Mucosa of rectum (tissue), 2 donors: Measurements from ENCODE around the gene GPR158.

ENCODE experiments used
- H3K27ac ChIP-seq, 2 donors: one replicate each; pipeline ENCODE4 v1.7.0; 2013; ENCODE audit warnings: inconsistent platforms in 2 of 2, low read depth in 2 of 2, low read length in 2 of 2
- H3K27me3 ChIP-seq, 2 donors: one replicate each; pipeline ENCODE4 v1.7.0; 2013; ENCODE audit warnings: low read length in 2 of 2; ENCODE audit not compliant: control insufficient read depth in 2 of 2, insufficient read depth in 2 of 2
- H3K36me3 ChIP-seq, 2 donors: one replicate each; pipeline ENCODE4 v1.7.0; 2013; ENCODE audit warnings: low read length in 2 of 2; ENCODE audit not compliant: control insufficient read depth in 2 of 2, insufficient read depth in 2 of 2
- H3K4me1 ChIP-seq, 2 donors: one replicate each; pipeline ENCODE4 v1.7.0; 2013; ENCODE audit warnings: low read length in 2 of 2, mild to moderate bottlenecking in 1 of 2; ENCODE audit not compliant: control insufficient read depth in 2 of 2, insufficient read depth in 2 of 2
- H3K4me3 ChIP-seq, 2 donors: one replicate each; pipeline ENCODE4 v1.7.0; 2013; ENCODE audit warnings: low read length in 2 of 2
- H3K9ac ChIP-seq, 2 donors: one replicate each; pipeline ENCODE4 v1.7.0; 2013; ENCODE audit warnings: low read length in 2 of 2, low read depth in 1 of 2, mild to moderate bottlenecking in 1 of 2
- H3K9me3 ChIP-seq, 2 donors: one replicate each; pipeline ENCODE4 v1.7.0; 2013; ENCODE audit warnings: low read length in 2 of 2; ENCODE audit not compliant: control insufficient read depth in 2 of 2
- donor health status: healthy.
- donor health status: Normal muscosa, but diverticular disease.

The GPR158 gene

DNA sequence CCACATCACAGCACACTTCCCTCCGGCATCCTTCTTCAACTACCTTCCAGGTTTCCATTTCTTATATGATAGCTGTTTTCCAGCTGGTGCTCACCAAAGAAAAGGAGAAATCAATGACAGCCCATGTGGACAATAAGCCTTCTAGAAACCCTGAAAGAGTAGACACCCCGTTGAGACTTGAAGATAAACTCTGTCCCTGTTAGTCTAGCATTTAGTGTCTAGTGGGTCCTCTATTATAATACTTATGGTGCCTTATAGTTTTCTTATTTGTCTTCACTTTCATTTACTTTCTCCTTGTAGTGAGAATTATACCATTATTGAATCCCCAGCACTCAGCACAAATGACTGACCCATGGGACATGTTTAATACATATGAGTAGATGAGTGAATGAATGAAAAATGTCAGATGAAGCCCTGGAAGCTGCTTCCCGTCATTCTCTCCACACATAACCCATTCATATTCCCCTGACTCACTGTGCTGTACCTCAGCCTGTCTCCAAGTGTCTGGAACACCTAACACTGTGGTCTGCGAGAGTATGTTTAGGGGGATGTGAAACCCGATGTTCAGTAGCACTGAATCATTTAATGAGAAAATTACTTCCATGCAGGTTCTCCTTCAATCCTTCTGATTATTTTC lies 377.6 kb downstream of the GPR158 start:
- Histone ChIP-seq H3K9ac (no peak overlapping the region), H3K4me1 (no peaks in the 10 kb centered on the region), H3K27ac (no peak overlapping the region), H3K27me3 (no peaks in the 10 kb centered on the region), H3K4me3 (no peak overlapping the region), H3K36me3 (no peaks in the 10 kb centered on the region), H3K9me3 (no peaks in the 10 kb centered on the region)

DNA sequence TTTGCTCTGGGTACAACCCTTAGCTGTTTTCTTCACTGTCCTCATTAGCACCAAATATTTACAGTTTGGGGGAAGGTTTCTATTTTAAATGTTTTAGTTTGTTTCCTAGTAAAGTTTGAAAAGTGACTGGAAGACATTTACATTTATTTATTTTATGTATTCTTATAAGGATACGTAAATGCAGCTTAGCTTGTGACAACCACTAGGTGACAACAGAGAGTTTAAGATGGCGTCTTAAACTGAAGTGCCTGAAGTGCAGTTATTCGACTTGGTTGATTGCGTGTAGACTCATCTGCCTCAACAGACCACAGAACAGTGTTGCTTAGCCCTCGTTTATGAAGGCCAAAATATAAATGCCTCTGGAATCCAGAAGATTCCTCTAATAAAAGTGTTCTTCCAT lies 381.1 kb downstream of the GPR158 start:
- H3K4me3 ChIP-seq: no peak overlapping the region
- H3K9me3 ChIP-seq: no peaks in the 10 kb centered on the region
- H3K9ac ChIP-seq: no peak overlapping the region
- no peaks in the 10 kb centered on the region for H3K4me1 ChIP-seq
- no peaks in the 10 kb centered on the region for H3K36me3 ChIP-seq
- H3K27ac ChIP-seq: no peak overlapping the region
- H3K27me3 ChIP-seq: no peaks in the 10 kb centered on the region

DNA sequence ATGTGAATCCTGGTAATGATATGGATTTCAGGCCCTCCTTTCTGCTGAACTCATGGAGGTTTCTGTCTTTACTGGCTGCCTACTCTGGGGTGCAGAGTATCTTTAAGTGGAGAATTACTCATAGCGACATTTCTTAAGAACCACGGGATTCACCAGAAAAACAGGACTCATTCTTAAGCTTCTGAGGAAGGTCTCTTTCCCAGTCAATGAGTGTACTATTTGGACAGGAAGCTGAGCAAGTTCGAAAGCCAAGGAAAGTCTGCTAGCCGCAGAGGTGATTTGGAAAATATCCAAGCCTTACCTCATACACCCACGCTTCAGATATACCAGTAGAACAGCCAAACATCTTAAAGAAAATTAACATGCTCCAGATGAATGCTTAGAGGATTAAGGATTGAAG lies 381.7 kb downstream of the GPR158 start:
- Histone ChIP-seq H3K4me3 (no peak overlapping the region), H3K27me3 (no peaks in the 10 kb centered on the region), H3K9ac (no peak overlapping the region), H3K36me3 (no peaks in the 10 kb centered on the region), H3K9me3 (no peaks in the 10 kb centered on the region), H3K27ac (no peak overlapping the region), H3K4me1 (no peaks in the 10 kb centered on the region)

DNA sequence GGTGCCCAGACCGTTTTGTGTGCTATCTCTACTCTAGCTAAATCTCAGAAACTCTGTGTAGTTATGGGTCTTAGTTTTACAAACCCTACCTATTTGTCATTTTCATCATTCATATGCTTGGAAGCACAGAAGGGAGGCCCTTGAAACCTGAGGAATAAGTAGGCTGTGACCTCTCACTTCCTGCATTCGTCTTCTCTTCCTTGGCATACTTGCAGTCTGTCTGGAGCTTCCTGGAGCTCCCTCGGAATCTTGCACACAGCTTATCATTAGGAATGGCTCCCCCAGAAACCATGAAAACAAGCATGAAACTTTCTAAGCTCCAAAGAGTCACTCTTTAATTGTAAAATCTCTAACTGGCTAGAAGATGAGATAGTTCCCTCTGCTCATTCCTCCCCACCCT lies 382.3 kb downstream of the GPR158 start:
- Histone ChIP-seq H3K4me3 (no peak overlapping the region), H3K27ac (no peak overlapping the region), H3K4me1 (no peaks in the 10 kb centered on the region), H3K27me3 (no peaks in the 10 kb centered on the region), H3K9ac (no peak overlapping the region), H3K9me3 (no peaks in the 10 kb centered on the region), H3K36me3 (no peaks in the 10 kb centered on the region)

DNA sequence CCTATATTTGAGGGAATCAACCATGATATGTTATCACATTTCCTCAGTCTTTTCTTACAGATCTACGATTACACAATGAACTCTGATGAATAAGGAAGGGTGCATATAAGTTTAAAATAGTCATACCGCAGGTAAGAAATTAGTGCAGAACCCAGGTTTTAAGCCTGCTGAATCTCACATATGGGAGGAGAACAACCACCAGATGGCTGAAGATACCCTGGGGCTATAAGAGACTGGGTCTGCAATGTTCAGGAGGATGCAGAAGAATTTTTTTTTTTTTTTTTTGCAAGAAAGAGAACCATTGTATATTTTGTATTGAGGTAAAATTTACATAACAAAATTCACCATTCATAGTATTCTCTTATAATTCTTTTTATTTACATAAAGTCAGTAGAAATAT lies 387.0 kb downstream of the GPR158 start:
- Histone ChIP-seq H3K9ac (no peak overlapping the region), H3K27ac (no peak overlapping the region), H3K9me3 (no peaks in the 10 kb centered on the region), H3K36me3 (no peaks in the 10 kb centered on the region), H3K4me3 (no peak overlapping the region), H3K4me1 (no peaks in the 10 kb centered on the region), H3K27me3 (no peaks in the 10 kb centered on the region)

DNA sequence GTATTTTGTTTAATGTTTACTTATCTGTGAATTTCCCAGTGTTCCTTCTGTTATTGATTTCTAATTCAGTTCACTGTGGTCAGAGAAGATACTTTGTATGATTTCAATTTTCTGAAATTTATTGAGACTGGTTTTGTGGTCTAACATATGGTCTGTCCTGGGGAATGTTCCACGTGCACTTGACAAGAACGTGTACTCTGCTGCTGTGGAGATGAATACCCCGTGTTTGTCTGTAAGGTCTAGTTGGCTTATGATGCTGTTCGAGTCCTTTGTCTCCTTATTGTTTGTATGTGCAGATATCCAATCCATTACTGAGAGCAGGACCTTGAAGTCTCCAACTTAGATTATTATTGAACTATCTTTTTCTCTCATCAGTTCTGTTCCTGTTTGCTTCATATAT lies 387.7 kb downstream of the GPR158 start:
- H3K27ac ChIP-seq: no peak overlapping the region
- H3K4me1 ChIP-seq: no peaks in the 10 kb centered on the region
- H3K9ac ChIP-seq: no peak overlapping the region
- no peaks in the 10 kb centered on the region for H3K9me3 ChIP-seq
- no peak overlapping the region for H3K4me3 ChIP-seq
- H3K36me3 ChIP-seq: no peaks in the 10 kb centered on the region
- no peaks in the 10 kb centered on the region for H3K27me3 ChIP-seq

DNA sequence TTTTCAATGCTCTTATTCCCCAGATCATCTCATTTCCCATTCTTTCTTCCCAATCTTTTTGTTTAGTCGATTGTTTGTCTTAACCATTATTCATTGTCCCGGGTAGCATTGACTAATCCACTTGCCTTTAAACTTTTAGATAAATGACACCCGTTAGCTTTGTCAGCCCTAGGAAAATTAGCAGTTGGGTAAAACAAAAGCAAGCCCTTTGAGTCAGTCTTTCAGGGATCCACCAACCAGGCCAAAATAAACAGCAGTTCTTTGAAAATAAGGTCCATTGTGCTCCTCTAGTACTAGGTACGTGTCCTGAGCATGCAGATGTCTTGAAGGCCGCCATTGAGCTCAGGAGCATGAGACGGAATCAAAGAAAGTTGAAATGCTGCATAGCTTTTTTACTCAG lies 389.6 kb downstream of the GPR158 start:
- Histone ChIP-seq H3K4me3 (no peak overlapping the region), H3K27ac (no peak overlapping the region), H3K27me3 (no peaks in the 10 kb centered on the region), H3K9ac (no peak overlapping the region), H3K9me3 (no peaks in the 10 kb centered on the region), H3K4me1 (no peaks in the 10 kb centered on the region), H3K36me3 (no peaks in the 10 kb centered on the region)

DNA sequence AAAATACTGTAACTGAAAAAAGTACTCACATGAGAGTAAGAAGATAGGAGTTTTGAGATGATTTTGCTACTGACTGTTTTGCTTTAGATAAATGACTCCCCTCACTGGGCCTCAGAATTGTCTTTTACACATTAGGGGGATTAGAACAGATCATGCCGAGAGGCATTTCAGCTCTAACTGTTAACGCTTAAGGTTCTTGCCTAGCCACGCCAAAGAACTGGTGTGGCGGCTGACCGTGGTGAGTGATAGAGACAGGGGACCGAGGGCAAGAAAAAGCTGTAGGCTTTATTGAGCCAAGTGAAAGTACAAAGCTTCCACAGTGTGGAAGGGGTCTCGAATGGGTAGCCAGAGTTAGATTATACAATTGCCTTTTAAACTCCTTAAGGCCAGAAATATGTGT lies 390.8 kb downstream of the GPR158 start:
- H3K9me3 ChIP-seq: no peaks in the 10 kb centered on the region
- no peak overlapping the region for H3K4me3 ChIP-seq
- no peak overlapping the region for H3K9ac ChIP-seq
- no peaks in the 10 kb centered on the region for H3K27me3 ChIP-seq
- H3K27ac ChIP-seq: no peak overlapping the region
- H3K36me3 ChIP-seq: no peaks in the 10 kb centered on the region
- H3K4me1 ChIP-seq: no peaks in the 10 kb centered on the region

DNA sequence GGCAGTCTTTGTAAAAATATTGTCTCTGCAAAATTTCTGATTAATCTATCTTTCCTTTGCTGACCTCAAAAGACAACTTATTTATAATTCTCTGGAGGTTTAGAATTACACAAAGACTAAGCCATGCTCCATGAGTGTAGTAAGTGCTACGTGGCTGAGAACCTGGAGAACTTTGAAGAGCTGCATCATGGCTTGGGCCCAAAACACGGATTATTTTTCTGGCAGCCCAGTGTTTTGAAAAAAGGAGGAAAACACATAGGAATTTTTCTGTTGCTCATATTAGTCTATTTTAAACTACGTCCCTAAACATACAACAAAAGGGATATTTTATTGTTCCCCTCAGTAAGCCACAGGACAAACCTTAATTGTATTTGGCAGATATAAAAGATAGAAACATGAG lies 398.5 kb downstream of the GPR158 start:
- Histone ChIP-seq H3K4me1 (no peaks in the 10 kb centered on the region), H3K36me3 (no peaks in the 10 kb centered on the region), H3K27me3 (no peaks in the 10 kb centered on the region), H3K9ac (no peak overlapping the region), H3K9me3 (no peaks in the 10 kb centered on the region), H3K27ac (no peak overlapping the region), H3K4me3 (no peak overlapping the region)

DNA sequence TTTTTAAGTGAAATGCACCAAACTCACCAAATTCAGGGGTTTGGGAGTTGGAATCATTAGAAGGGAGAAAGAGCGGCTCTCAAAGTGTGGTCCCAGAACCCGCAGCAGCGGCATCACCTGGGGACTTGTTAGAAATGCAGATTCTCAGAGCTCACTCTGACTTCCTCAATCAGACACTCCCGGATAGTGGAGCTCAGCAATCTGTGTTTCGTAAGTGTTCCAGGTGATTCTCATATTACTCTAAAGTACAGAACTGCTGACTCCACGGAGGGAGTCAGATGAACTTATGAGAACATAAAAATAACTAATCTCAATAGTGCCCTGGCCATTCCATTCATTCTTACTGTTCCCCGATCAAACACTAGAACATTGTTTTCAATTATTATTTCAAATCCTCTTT lies 400.5 kb downstream of the GPR158 start:
- Histone ChIP-seq H3K4me3 (no peak overlapping the region), H3K27me3 (no peaks in the 10 kb centered on the region), H3K4me1 (no peaks in the 10 kb centered on the region), H3K27ac (no peak overlapping the region), H3K9me3 (no peaks in the 10 kb centered on the region), H3K36me3 (no peaks in the 10 kb centered on the region), H3K9ac (no peak overlapping the region)

DNA sequence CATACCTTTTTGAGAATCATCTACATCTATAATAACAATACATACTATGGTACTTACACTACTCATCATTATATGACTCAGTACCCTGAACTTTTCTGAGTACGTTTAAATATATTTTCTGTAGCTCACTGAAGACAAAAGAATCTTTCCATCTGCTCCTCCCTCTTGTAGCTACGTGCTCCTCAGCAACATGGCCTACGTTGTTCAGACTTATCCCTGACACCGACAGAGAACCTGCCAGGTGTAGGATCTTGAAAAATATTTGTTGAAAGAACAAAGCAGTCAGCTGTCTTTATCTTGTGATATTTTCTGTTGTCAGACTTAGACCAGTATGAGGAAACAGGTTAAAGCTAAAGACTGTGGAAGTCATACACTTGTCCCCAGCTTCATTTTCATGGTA lies 403.3 kb downstream of the GPR158 start:
- Histone ChIP-seq H3K9ac (no peak overlapping the region), H3K27ac (no peak overlapping the region), H3K4me3 (no peak overlapping the region), H3K27me3 (no peaks in the 10 kb centered on the region), H3K36me3 (no peaks in the 10 kb centered on the region), H3K9me3 (no peaks in the 10 kb centered on the region), H3K4me1 (no peaks in the 10 kb centered on the region)
